Measurements from ENCODE around the gene CPNE1.

The CPNE1 gene

DNA sequence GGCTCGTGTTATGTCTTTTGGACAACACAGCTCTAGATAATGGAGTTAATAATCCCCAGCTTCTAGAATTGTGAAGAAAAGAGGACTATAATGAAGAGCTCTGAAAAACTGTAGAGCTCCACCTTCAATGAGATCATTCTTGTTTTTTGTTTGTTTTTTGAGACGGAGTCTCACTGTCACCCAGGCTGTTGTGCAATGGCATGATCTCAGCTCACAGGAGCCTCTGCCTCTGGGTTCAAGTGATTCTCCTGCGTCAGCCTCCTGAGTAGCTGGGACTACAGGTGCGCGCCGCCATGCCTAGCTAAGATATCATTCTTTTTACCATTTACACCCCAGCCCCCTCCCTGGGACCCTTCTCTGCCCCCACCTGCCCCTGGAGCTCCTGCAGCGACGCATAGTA, 86.2 kb downstream of the CPNE1 start:
- Mint-ChIP-seq H3K4me1 (no peaks in the 10 kb centered on the region), H3K27ac (no peak overlapping the region), H3K27me3 (peaks cover 15% of the 10 kb centered on the region), H3K4me3 (no peak overlapping the region), H3K36me3 (no peaks in the 10 kb centered on the region), H3K9me3 (peaks cover 6% of the 10 kb centered on the region)
- ATAC-seq (ENCODE audit: low read depth) (no peak), DNase-seq (ENCODE audit: low spot score in 2 of 2) (no peak)

DNA sequence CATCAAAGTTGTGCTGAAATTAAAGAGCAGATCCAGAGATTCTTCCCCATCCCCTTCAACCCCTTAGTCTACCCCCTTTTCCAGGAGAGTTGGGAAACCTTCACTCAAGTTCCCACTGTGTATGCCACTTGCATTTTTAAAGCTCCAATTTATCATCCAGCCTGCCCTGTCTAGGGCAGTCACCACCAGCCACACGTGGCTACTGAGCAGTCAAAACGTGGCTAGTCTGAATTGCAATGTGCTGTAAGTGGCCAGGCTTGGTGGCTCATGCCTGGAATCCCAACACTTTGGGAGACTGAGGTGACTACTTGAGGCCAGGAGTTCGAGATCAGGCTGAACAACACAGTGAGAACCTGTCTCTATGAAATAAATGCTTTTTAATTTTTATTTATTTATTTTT, 87.9 kb downstream of the CPNE1 start:
- Mint-ChIP-seq H3K4me3 (no peak overlapping the region), H3K27me3 (peaks cover 13% of the 10 kb centered on the region), H3K27ac (no peak overlapping the region), H3K4me1 (no peaks in the 10 kb centered on the region), H3K36me3 (peaks cover 2% of the 10 kb centered on the region), H3K9me3 (peaks cover 6% of the 10 kb centered on the region)
- no peak for ATAC-seq (ENCODE audit: low read depth)
- no peak for DNase-seq (ENCODE audit: low spot score in 2 of 2)
